ENCODE results near the gene GPC5.

DNA sequence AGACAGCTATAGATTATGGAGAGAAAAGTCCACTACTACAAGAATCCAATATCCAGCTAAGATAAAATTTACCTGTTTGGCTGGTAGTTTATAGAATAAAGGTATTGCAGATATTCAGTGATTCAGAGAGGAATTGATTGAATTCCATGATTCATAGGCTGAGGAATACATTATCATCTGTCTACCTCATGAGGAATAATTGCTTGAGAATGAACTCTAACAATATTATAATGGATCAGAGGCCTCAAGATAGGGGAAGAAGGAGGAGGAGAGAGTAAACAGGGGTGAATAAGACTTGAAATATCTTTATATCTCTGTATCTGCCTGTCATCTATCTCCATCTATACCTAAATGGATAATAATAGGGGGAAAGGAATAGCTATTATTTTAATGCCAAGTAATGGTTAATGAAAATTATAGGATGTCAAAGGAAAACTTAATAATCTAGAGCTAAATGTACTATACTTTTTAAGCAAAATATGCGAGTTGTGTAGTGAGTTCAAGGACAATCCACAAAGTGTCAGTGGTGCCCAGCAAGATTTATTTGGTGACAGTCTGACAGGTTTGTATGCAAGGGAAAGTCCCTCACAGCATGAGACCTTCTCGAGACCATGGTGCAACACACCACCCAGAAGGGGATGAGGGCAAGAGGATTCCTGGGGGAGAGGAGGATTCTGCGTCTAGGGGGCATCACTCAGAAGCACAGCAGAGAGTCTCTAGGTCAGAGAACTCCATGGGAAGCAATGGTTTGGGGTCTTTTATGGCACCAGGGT lies 224.5 kb downstream of the GPC5 start:
- TF ChIP-seq, protein P1, sequence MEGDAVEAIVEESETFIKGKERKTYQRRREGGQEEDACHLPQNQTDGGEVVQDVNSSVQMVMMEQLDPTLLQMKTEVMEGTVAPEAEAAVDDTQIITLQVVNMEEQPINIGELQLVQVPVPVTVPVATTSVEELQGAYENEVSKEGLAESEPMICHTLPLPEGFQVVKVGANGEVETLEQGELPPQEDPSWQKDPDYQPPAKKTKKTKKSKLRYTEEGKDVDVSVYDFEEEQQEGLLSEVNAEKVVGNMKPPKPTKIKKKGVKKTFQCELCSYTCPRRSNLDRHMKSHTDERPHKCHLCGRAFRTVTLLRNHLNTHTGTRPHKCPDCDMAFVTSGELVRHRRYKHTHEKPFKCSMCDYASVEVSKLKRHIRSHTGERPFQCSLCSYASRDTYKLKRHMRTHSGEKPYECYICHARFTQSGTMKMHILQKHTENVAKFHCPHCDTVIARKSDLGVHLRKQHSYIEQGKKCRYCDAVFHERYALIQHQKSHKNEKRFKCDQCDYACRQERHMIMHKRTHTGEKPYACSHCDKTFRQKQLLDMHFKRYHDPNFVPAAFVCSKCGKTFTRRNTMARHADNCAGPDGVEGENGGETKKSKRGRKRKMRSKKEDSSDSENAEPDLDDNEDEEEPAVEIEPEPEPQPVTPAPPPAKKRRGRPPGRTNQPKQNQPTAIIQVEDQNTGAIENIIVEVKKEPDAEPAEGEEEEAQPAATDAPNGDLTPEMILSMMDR (IDR thresholded peaks at IDR 0.05) = no peak
- no peak for TF ChIP-seq POLR2A (IDR thresholded peaks at IDR 0.05)

Data from uterus (tissue), 2 donors.